ENCODE measurements around the gene SGCD.

DNA sequence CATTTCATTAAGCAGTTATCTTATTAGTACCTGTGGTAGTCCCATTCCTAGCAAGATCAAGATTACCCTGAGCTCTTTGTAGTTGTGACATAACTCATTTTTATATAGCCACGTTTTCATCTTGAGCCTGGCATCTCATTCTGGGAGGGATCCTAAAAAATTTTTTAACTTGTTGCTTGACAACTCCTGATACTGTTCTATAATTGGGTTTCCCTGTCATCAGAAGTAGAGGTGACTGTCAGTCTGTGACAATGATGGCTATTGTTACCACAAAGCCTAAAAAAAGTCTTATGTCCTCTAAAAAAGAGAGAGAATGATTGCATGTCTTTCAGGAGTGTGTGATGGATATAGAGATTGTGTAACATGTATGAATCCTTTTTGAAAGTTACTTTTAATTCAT lies 164.8 kb downstream of the SGCD start:
- no peak for TF ChIP-seq EZH2phosphoT487 (IDR thresholded peaks at IDR 0.05; ENCODE audit: low read depth)
- TF ChIP-seq, protein P1, sequence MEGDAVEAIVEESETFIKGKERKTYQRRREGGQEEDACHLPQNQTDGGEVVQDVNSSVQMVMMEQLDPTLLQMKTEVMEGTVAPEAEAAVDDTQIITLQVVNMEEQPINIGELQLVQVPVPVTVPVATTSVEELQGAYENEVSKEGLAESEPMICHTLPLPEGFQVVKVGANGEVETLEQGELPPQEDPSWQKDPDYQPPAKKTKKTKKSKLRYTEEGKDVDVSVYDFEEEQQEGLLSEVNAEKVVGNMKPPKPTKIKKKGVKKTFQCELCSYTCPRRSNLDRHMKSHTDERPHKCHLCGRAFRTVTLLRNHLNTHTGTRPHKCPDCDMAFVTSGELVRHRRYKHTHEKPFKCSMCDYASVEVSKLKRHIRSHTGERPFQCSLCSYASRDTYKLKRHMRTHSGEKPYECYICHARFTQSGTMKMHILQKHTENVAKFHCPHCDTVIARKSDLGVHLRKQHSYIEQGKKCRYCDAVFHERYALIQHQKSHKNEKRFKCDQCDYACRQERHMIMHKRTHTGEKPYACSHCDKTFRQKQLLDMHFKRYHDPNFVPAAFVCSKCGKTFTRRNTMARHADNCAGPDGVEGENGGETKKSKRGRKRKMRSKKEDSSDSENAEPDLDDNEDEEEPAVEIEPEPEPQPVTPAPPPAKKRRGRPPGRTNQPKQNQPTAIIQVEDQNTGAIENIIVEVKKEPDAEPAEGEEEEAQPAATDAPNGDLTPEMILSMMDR (IDR thresholded peaks at IDR 0.05; ENCODE audit: low read depth, low read length), result no peak
